IMR-90 (cell line): ENCODE data around the gene LDLRAD4. TPM values are rescaled to one million over a fixed set of nuclear protein-coding genes. Genes with fewer than 3 reads are reported as not detected.

Source experiments
- ATAC-seq: fragments of 200-7000 bp; cut with Tn5 transposase; 2 replicates; pipeline ENCODE4 v1.9.1; 2020; ENCODE audit warnings: low read depth, mild to moderate bottlenecking, moderate library complexity
- BruUV-seq: library from RNA; stranded (reverse); fragments of 400-500 nt; replicated peaks from 2 replicates; lab custom pipeline; 2021; lab: Mats Ljungman, UMichigan
- CTCF ChIA-PET: fragments of 300-600 bp; formaldehyde crosslinking; extraction: SDS; loops from one replicate; lab custom pipeline; 2021; ENCODE audit warnings: antibody characterized with exemption; lab: Yijun Ruan, JAX
- POLR2A ChIA-PET: fragments of 300-600 bp; sonication (Branson Sonifier 250); formaldehyde crosslinking; loops from one replicate; lab custom pipeline; 2022; ENCODE audit warnings: antibody characterized with exemption; ENCODE audit not compliant: unreplicated experiment; lab: Charles Lee
- DNase-seq: peaks from one replicate; pipeline ENCODE4 v3.0.0; 2013
- H2AFZ ChIP-seq: replicated peaks from 2 replicates; pipeline ENCODE3; 2013; ENCODE audit warnings: low read length, mild to moderate bottlenecking; ENCODE audit not compliant: poor library complexity
- H2AK5ac ChIP-seq: 2 replicates; pipeline ENCODE4 v1.6.1; 2013; ENCODE audit warnings: low read depth, low read length, inconsistent platforms
- H2AK9ac ChIP-seq: replicated peaks from 2 replicates; pipeline ENCODE3; 2013; ENCODE audit warnings: mild to moderate bottlenecking, low read depth, low read length, moderate library complexity; ENCODE audit not compliant: poor library complexity
- H2BK120ac ChIP-seq: 2 replicates; pipeline ENCODE4 v1.6.1; 2013; ENCODE audit warnings: low read depth, low read length, inconsistent platforms
- H2BK15ac ChIP-seq: 3 replicates; pipeline ENCODE4 v1.6.1; 2013; ENCODE audit warnings: low read depth, low read length, inconsistent platforms
- H2BK20ac ChIP-seq: 2 replicates; pipeline ENCODE4 v1.6.1; 2013; ENCODE audit warnings: low read depth, mild to moderate bottlenecking, inconsistent platforms, low read length, moderate library complexity
- H2BK5ac ChIP-seq: 2 replicates; pipeline ENCODE4 v1.6.1; 2013; ENCODE audit warnings: mild to moderate bottlenecking, low read depth, low read length, inconsistent platforms; ENCODE audit not compliant: poor library complexity, severe bottlenecking
- H3K14ac ChIP-seq: replicated peaks from 2 replicates; pipeline ENCODE4 v1.6.1; 2013; ENCODE audit warnings: low read depth, low read length, inconsistent platforms
- H3K18ac ChIP-seq: 2 replicates; pipeline ENCODE4 v1.6.1; 2013; ENCODE audit warnings: low read depth, low read length, control low read depth
- H3K23ac ChIP-seq: 2 replicates; pipeline ENCODE4 v1.6.1; 2013; ENCODE audit warnings: low read depth, low read length, inconsistent platforms
- H3K27ac ChIP-seq: 2 replicates; pipeline ENCODE4 v1.5.1; 2013; ENCODE audit warnings: mild to moderate bottlenecking, control low read depth, low read length; ENCODE audit not compliant: insufficient read depth
- H3K27me3 ChIP-seq: 2 replicates; pipeline ENCODE4 v1.6.1; 2013; ENCODE audit warnings: low read length; ENCODE audit not compliant: control insufficient read depth, insufficient read depth
- H3K36me3 ChIP-seq: 2 replicates; pipeline ENCODE4 v1.6.1; 2013; ENCODE audit warnings: low read length, mixed read lengths; ENCODE audit not compliant: control insufficient read depth, insufficient read depth
- H3K4ac ChIP-seq: 2 replicates; pipeline ENCODE4 v1.6.1; 2013; ENCODE audit warnings: low read depth, low read length, inconsistent platforms
- H3K4me1 ChIP-seq: 2 replicates; pipeline ENCODE4 v1.6.1; 2013; ENCODE audit warnings: low read length, mixed read lengths; ENCODE audit not compliant: control insufficient read depth, insufficient read depth
- H3K4me2 ChIP-seq: 2 replicates; pipeline ENCODE4 v1.6.1; 2013; ENCODE audit warnings: low read depth, mild to moderate bottlenecking, control low read depth, low read length, moderate library complexity
- H3K4me3 ChIP-seq: 2 replicates; pipeline ENCODE4 v1.5.1; 2013; ENCODE audit warnings: low read depth, mild to moderate bottlenecking, control low read depth, low read length, moderate library complexity; ENCODE audit not compliant: insufficient read depth
- H3K56ac ChIP-seq: 2 replicates; pipeline ENCODE4 v1.6.1; 2013; ENCODE audit warnings: low read length, inconsistent platforms; ENCODE audit not compliant: insufficient read depth; ENCODE audit errors: extremely low read depth
- H3K79me1 ChIP-seq, 2 experiments: 2 replicates each; pipeline ENCODE4 v1.6.1; 2013; ENCODE audit warnings: low read length in 2 of 2, inconsistent platforms in 1 of 2, low read depth in 1 of 2
- H3K9ac ChIP-seq: 2 replicates; pipeline ENCODE4 v1.6.1; 2013; ENCODE audit warnings: low read depth, low read length, control low read depth
- H3K9me1 ChIP-seq: 2 replicates; pipeline ENCODE4 v1.6.1; 2013; ENCODE audit warnings: low read length, inconsistent platforms; ENCODE audit not compliant: insufficient read depth
- H3K9me3 ChIP-seq: 2 replicates; pipeline ENCODE4 v1.6.1; 2013; ENCODE audit warnings: low read length; ENCODE audit not compliant: control insufficient read depth, insufficient read depth
- H4K20me1 ChIP-seq: 2 replicates; pipeline ENCODE4 v1.6.1; 2013; ENCODE audit warnings: low read length, inconsistent platforms; ENCODE audit not compliant: insufficient read depth
- H4K5ac ChIP-seq: 2 replicates; pipeline ENCODE4 v1.6.1; 2013; ENCODE audit warnings: mild to moderate bottlenecking, low read depth, low read length, control low read depth
- H4K8ac ChIP-seq, 2 experiments: 2 replicates each; pipeline ENCODE4 v1.6.1; 2013; ENCODE audit warnings: low read depth in 2 of 2, low read length in 2 of 2, control low read depth in 1 of 2, inconsistent platforms in 1 of 2
- H4K91ac ChIP-seq: 2 replicates; pipeline ENCODE4 v1.6.1; 2013; ENCODE audit warnings: low read depth, low read length, inconsistent platforms; ENCODE audit not compliant: insufficient read depth
- BHLHE40 ChIP-seq: fragments of 150-350 bp; IDR thresholded peaks from 2 replicates; pipeline ENCODE4 v1.6.1; 2016; ENCODE audit warnings: mild to moderate bottlenecking, low read depth, low read length
- CTCF ChIP-seq: conservative IDR thresholded peaks from 2 replicates; pipeline ENCODE4 v1.5.1; 2012; ENCODE audit warnings: mild to moderate bottlenecking, low read depth, low read length, improper control_type of control experiment
- ELK1 ChIP-seq: fragments of 150-350 bp; IDR thresholded peaks from 2 replicates; pipeline ENCODE4 v1.6.1; 2016; ENCODE audit warnings: low read depth, mild to moderate bottlenecking, low read length, moderate library complexity, borderline replicate concordance
- MAFK ChIP-seq: IDR thresholded peaks from 2 replicates; pipeline ENCODE4 v1.6.1; 2012; ENCODE audit warnings: low read depth, low read length, improper control_type of control experiment
- RAD21 ChIP-seq: IDR thresholded peaks from 2 replicates; pipeline ENCODE4 v1.6.1; 2012; ENCODE audit warnings: low read length, improper control_type of control experiment
- RCOR1 ChIP-seq: IDR thresholded peaks from 2 replicates; pipeline ENCODE4 v1.6.1; 2012; ENCODE audit warnings: mild to moderate bottlenecking, low read length, improper control_type of control experiment; ENCODE audit not compliant: insufficient replicate concordance
- WGBS, 2 experiments: methylation state at CpG; one replicate each; pipeline versions ENCODE4 v1.1.5 to v1.1.7; 2013; ENCODE audit warnings: missing lambda C conversion rate in 2 of 2; ENCODE audit not compliant: insufficient read length in 1 of 2; ENCODE audit errors: extremely low coverage in 2 of 2; 5-methylcytosine and 5-hydroxymethylcytosine counted together
- dilution Hi-C: fragments of 300-500 bp; cut with HindIII; formaldehyde crosslinking; loops from one replicate; pipeline ENCODE4 v1.14.3; 2018; ENCODE audit warnings: low sequenced_read_pairs; ENCODE audit not compliant: unreplicated experiment
- in situ Hi-C: fragments of 300-500 bp; cut with MboI; formaldehyde crosslinking; loops from 3 replicates; pipeline ENCODE4 v1.14.3; 2019; ENCODE audit warnings: low sequenced_read_pairs, inconsistent platforms, mixed read lengths
- intact Hi-C: fragments of 100-400 bp; cut with micrococcal nuclease; formaldehyde crosslinking; loops from 2 replicates; pipeline ENCODE4 v1.10.0; 2022
- polyA plus RNA-seq, 3 experiments: library from polyadenylated mRNA; depleted of rRNA; stranded (reverse); fragments of >200 nt; gene quantifications; 2 replicates each; pipeline ENCODE4 v1.2.3, GENCODE V29; 2012; ENCODE audit warnings: low replicate concordance in 1 of 3
- total RNA-seq: library from RNA; depleted of rRNA; stranded (reverse); fragments of >200 nt; gene quantifications from 2 replicates; pipeline ENCODE4 v1.2.3, GENCODE V29; 2012

The LDLRAD4 gene
- total and polyA plus RNA-seq, 2 of the 4 experiments (the other 2 are of a cell fraction), result not detected

- Histone ChIP-seq H3K4me3 (no peak overlapping the region), H3K14ac (no peak overlapping the region), H2AK9ac (no peak overlapping the region), H2AFZ (no peak overlapping the region), H3K9ac (no peak overlapping the region), H3K9me1 (no peaks in the 10 kb centered on the region), H2BK20ac (no peak overlapping the region), H4K8ac (no peak overlapping the region), H2AK5ac (no peak overlapping the region), H3K9me3 (no peaks in the 10 kb centered on the region), H3K23ac (no peak overlapping the region), H3K56ac (no peak overlapping the region), H4K5ac (no peak overlapping the region), H3K27ac (no peak overlapping the region), H3K79me1 (no peaks in the 10 kb centered on the region), H3K18ac (no peak overlapping the region), H3K4me1 (no peaks in the 10 kb centered on the region), H4K20me1 (no peaks in the 10 kb centered on the region), H3K36me3 (no peaks in the 10 kb centered on the region), H4K91ac (no peak overlapping the region), H3K4ac (no peak overlapping the region), H3K4me2 (no peak overlapping the region), H2BK15ac (no peak overlapping the region), H2BK120ac (no peak overlapping the region), H2BK5ac (no peak overlapping the region), H3K27me3 (no peaks in the 10 kb centered on the region; the same call in none of the 2 replicates)
- BruUV-seq, result no TSS peak
- dilution Hi-C loops (no loop called here), in situ Hi-C loops (no loop called here), intact Hi-C loops (no loop called here)
- DNase-seq, result no peak
- WGBS, 2 experiments, result no CpG with 5 or more reads among the region's 6 CpGs
- ChIA-PET CTCF (no interaction called here), POLR2A (no interaction called here)
- TF ChIP-seq BHLHE40 (no peak), RCOR1 (no peak), ELK1 (no peak), MAFK (no peak), RAD21 (no peak), CTCF (no peak)
- ATAC-seq, result no peak
Observed at GRCh38 chr18:13437034-13437433, 218.5 kb downstream of the LDLRAD4 start.
